HCT116 (cell line): ENCODE data around the gene AIRE.
"Not testable (repeated sequence)": the region's sequence is repeated elsewhere in the genome, so short reads cannot be mapped to it uniquely, and the experiment has no call there.

Experiments
- ATF3 ChIP-seq: IDR thresholded peaks from 2 replicates; pipeline ENCODE4 v1.6.1; 2012
- CEBPB ChIP-seq: IDR thresholded peaks from 2 replicates; pipeline ENCODE4 v1.6.1; 2012; ENCODE audit warnings: low read depth
- CTCF ChIP-seq, 3 experiments: fragments of 200-600 bp in 1 of 3; sonication (generic) in 1 of 3; IDR thresholded peaks in 2 of 3; conservative IDR thresholded peaks in 1 of 3; 2 replicates each; pipeline ENCODE4 v1.5.1; 2012 to 2017; ENCODE audit warnings: low read depth in 2 of 3, low read length in 2 of 3, antibody characterized with exemption in 1 of 3, borderline replicate concordance in 1 of 3, control low read depth in 1 of 3, mild to moderate bottlenecking in 1 of 3, mixed read lengths in 1 of 3, mixed run types in 1 of 3, moderate library complexity in 1 of 3; ENCODE audit not compliant: insufficient read depth in 1 of 3
- EZH2 ChIP-seq: fragments of 200-600 bp; sonication (generic); IDR thresholded peaks from 2 replicates; pipeline ENCODE4 v1.6.1; 2017; ENCODE audit warnings: antibody characterized with exemption, mixed run types
- EZH2phosphoT487 ChIP-seq: fragments of 200-600 bp; IDR thresholded peaks from 2 replicates; pipeline ENCODE4 v1.6.1; 2018; ENCODE audit warnings: antibody characterized with exemption, borderline replicate concordance
- POLR2A ChIP-seq: IDR thresholded peaks from 2 replicates; pipeline ENCODE4 v1.7.0; 2011; ENCODE audit warnings: borderline replicate concordance; ENCODE audit not compliant: insufficient read depth, insufficient read length; ENCODE audit errors: extremely low read depth
- POLR2AphosphoS5 ChIP-seq: IDR thresholded peaks from 2 replicates; pipeline ENCODE4 v1.6.1; 2011; ENCODE audit warnings: mild to moderate bottlenecking, low read depth, low read length, moderate library complexity
- RAD21 ChIP-seq: IDR thresholded peaks from 2 replicates; pipeline ENCODE4 v1.6.1; 2012; ENCODE audit warnings: low read depth, mild to moderate bottlenecking
- REST ChIP-seq: IDR thresholded peaks from 2 replicates; pipeline ENCODE4 v1.6.1; 2012; ENCODE audit warnings: low read depth
- SIN3A ChIP-seq: IDR thresholded peaks from 2 replicates; pipeline ENCODE4 v1.6.1; 2012; ENCODE audit warnings: low read depth
- TCF7L2 ChIP-seq: IDR thresholded peaks from 2 replicates; pipeline ENCODE4 v1.7.0; 2011; ENCODE audit warnings: borderline replicate concordance, inconsistent platforms; ENCODE audit not compliant: insufficient read depth, insufficient read length; ENCODE audit errors: extremely low read depth
- ZBTB33 ChIP-seq: IDR thresholded peaks from 2 replicates; pipeline ENCODE4 v1.6.1; 2011; ENCODE audit warnings: mild to moderate bottlenecking, low read length, moderate library complexity; ENCODE audit not compliant: insufficient replicate concordance; ENCODE audit errors: extremely low read depth
- ZNF274 ChIP-seq: fragments of 200-500 bp; sonication (Bioruptor generic); IDR thresholded peaks from 2 replicates; pipeline ENCODE4 v1.6.1; 2014; ENCODE audit warnings: mild to moderate bottlenecking, low read depth, low read length, inconsistent platforms

GRCh38 chr21:44247904-44248303 is 37.8 kb upstream of the AIRE start:
- not testable (repeated sequence) for TF ChIP-seq CTCF (IDR thresholded peaks at IDR 0.05 in 2 of 3, conservative IDR thresholded peaks at IDR 0.05 in 1 of 3; ENCODE audit: borderline replicate concordance in 1 of 3, insufficient read depth in 1 of 3, low read depth in 2 of 3, low read length in 2 of 3); EZH2; REST; POLR2A; SIN3A; ZNF274; POLR2AphosphoS5; TCF7L2; ZBTB33; RAD21; ATF3; CEBPB; EZH2phosphoT487
